OCI-LY1 (cell line): ENCODE measurements around the gene BLMH.

ENCODE experiments used
- H2AFZ ChIP-seq: fragments of 200-600 bp; sonication (generic), shearing (Covaris generic); 2 replicates; pipeline ENCODE4 v1.6.0; 2014; ENCODE audit warnings: antibody characterized with exemption, mild to moderate bottlenecking, low read length
- H3F3A ChIP-seq: fragments of 200-600 bp; sonication (generic), shearing (Covaris generic); 2 replicates; pipeline ENCODE4 v1.6.0; 2014; ENCODE audit warnings: mild to moderate bottlenecking, antibody characterized with exemption, low read length, moderate library complexity; ENCODE audit not compliant: insufficient read depth
- H3K27ac ChIP-seq: fragments of 200-600 bp; sonication (generic); 2 replicates; pipeline ENCODE4 v1.5.1; 2014; ENCODE audit warnings: low read length, mixed run types, mild to moderate bottlenecking, low read depth; ENCODE audit not compliant: poor library complexity, severe bottlenecking
- H3K27me3 ChIP-seq: fragments of 200-600 bp; sonication (generic); 2 replicates; pipeline ENCODE4 v1.6.0; 2014; ENCODE audit warnings: antibody characterized with exemption, mild to moderate bottlenecking, low read length, moderate library complexity; ENCODE audit not compliant: insufficient read depth
- H3K36me3 ChIP-seq: fragments of 200-600 bp; sonication (generic); 2 replicates; pipeline ENCODE4 v1.6.1; 2014; ENCODE audit warnings: mild to moderate bottlenecking, antibody characterized with exemption, low read length, moderate library complexity, mixed read lengths; ENCODE audit not compliant: insufficient read depth
- H3K4me1 ChIP-seq: fragments of 200-600 bp; sonication (generic); 2 replicates; pipeline ENCODE4 v1.5.1; 2014; ENCODE audit warnings: mild to moderate bottlenecking, low read length, moderate library complexity; ENCODE audit not compliant: insufficient read depth, severe bottlenecking
- H3K4me2 ChIP-seq: fragments of 200-600 bp; sonication (generic), shearing (Covaris generic); 2 replicates; pipeline ENCODE4 v1.6.1; 2014; ENCODE audit warnings: low read length
- H3K4me3 ChIP-seq: fragments of 200-600 bp; sonication (generic); 2 replicates; pipeline ENCODE4 v1.5.1; 2014; ENCODE audit warnings: low read length, low read depth, mild to moderate bottlenecking, mixed read lengths; ENCODE audit not compliant: poor library complexity, severe bottlenecking
- H3K79me2 ChIP-seq: fragments of 200-600 bp; shearing (Covaris generic); 2 replicates; pipeline ENCODE4 v1.6.1; 2016; ENCODE audit warnings: mixed run types, low read length, mixed read lengths; ENCODE audit not compliant: insufficient read depth
- H3K9ac ChIP-seq: fragments of 200-600 bp; sonication (generic), shearing (Covaris generic); 2 replicates; pipeline ENCODE4 v1.6.1; 2014; ENCODE audit warnings: mild to moderate bottlenecking, low read length, mixed read lengths
- H3K9me2 ChIP-seq: fragments of 200-600 bp; sonication (generic), shearing (Covaris generic); 2 replicates; pipeline ENCODE4 v1.6.1; 2014; ENCODE audit warnings: low read depth, mild to moderate bottlenecking, low read length, mixed read lengths
- H3K9me3 ChIP-seq: fragments of 200-600 bp; shearing (Covaris generic); 2 replicates; pipeline ENCODE4 v1.6.1; 2014; ENCODE audit warnings: low read length, mixed read lengths
- H4K20me1 ChIP-seq: fragments of 200-600 bp; sonication (generic), shearing (Covaris generic); 2 replicates; pipeline ENCODE4 v1.6.0; 2016; ENCODE audit warnings: mild to moderate bottlenecking, low read length; ENCODE audit not compliant: insufficient read depth
- EZH2 ChIP-seq: fragments of 200-600 bp; sonication (generic), shearing (Covaris generic); IDR thresholded peaks from 2 replicates; pipeline ENCODE4 v1.8.0; 2017; ENCODE audit warnings: borderline replicate concordance, mixed run types, mild to moderate bottlenecking, antibody characterized with exemption, low read length, moderate library complexity, mixed read lengths
- TF ChIP-seq, protein P1 (sequence below): fragments of 200-600 bp; sonication (generic), shearing (Covaris generic); IDR thresholded peaks from 2 replicates; pipeline ENCODE4 v1.5.1; 2017; ENCODE audit warnings: mild to moderate bottlenecking, antibody characterized with exemption, low read length, moderate library complexity, mixed read lengths

BLMH gene

DNA sequence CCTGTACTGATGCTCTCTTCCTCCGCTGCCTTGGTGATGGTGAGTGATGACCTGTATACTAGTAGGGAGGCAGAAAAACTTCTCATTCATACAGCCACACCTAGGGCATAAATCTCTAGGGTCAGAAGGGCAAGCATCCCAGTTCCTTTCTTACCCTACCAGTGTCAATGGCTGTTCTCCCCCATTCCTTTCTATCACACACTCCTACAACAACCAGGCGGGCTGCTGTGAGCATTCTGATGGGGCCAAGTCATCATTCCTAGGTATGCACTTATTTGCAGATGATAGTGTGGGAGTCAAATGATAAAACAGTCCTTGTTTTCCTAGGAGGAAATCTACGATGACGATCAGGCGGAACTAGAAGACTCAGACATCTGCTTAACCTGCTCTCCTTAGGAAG, 42.3 kb downstream of the BLMH start:
- no peaks in the 10 kb centered on the region for H4K20me1 ChIP-seq
- TF ChIP-seq EZH2, result no peak
- TF ChIP-seq, protein P1, sequence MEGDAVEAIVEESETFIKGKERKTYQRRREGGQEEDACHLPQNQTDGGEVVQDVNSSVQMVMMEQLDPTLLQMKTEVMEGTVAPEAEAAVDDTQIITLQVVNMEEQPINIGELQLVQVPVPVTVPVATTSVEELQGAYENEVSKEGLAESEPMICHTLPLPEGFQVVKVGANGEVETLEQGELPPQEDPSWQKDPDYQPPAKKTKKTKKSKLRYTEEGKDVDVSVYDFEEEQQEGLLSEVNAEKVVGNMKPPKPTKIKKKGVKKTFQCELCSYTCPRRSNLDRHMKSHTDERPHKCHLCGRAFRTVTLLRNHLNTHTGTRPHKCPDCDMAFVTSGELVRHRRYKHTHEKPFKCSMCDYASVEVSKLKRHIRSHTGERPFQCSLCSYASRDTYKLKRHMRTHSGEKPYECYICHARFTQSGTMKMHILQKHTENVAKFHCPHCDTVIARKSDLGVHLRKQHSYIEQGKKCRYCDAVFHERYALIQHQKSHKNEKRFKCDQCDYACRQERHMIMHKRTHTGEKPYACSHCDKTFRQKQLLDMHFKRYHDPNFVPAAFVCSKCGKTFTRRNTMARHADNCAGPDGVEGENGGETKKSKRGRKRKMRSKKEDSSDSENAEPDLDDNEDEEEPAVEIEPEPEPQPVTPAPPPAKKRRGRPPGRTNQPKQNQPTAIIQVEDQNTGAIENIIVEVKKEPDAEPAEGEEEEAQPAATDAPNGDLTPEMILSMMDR, result no peak
- no peak overlapping the region for H3K27ac ChIP-seq
- no peaks in the 10 kb centered on the region for H3K4me1 ChIP-seq
- H3K9me3 ChIP-seq, result no peaks in the 10 kb centered on the region; the same call in 1 of the 2 replicates
- no peaks in the 10 kb centered on the region for H3K9me2 ChIP-seq
- no peaks in the 10 kb centered on the region for H3K79me2 ChIP-seq
- no peak overlapping the region for H2AFZ ChIP-seq
- no peak overlapping the region for H3K9ac ChIP-seq
- H3F3A ChIP-seq, result peaks cover 4% of the 10 kb centered on the region; the same call in 1 of the 2 replicates
- no peaks in the 10 kb centered on the region for H3K27me3 ChIP-seq
- peaks cover 67% of the 10 kb centered on the region for H3K36me3 ChIP-seq
- no peak overlapping the region for H3K4me3 ChIP-seq
- H3K4me2 ChIP-seq, result no peak overlapping the region

GRCh38 chr17:30248786-30249185, 43.0 kb downstream of the BLMH start:
- H3K4me1 ChIP-seq, result no peaks in the 10 kb centered on the region
- H4K20me1 ChIP-seq, result no peaks in the 10 kb centered on the region
- H2AFZ ChIP-seq, result no peak overlapping the region
- H3K27me3 ChIP-seq, result no peaks in the 10 kb centered on the region
- H3K9me2 ChIP-seq, result no peaks in the 10 kb centered on the region
- peaks cover 66% of the 10 kb centered on the region for H3K36me3 ChIP-seq
- H3K4me2 ChIP-seq, result no peak overlapping the region
- H3K4me3 ChIP-seq, result no peak overlapping the region
- no peaks in the 10 kb centered on the region; the same call in 1 of the 2 replicates for H3K9me3 ChIP-seq
- H3K27ac ChIP-seq, result no peak overlapping the region
- H3K79me2 ChIP-seq, result no peaks in the 10 kb centered on the region
- H3K9ac ChIP-seq, result no peak overlapping the region
- TF ChIP-seq, protein P1, result no peak
- no peak for TF ChIP-seq EZH2
- H3F3A ChIP-seq, result peaks cover 4% of the 10 kb centered on the region; the same call in 1 of the 2 replicates

GRCh38 chr17:30246460-30246859, 45.3 kb downstream of the BLMH start:
- no peaks in the 10 kb centered on the region for H3K9me2 ChIP-seq
- TF ChIP-seq EZH2, result no peak
- TF ChIP-seq, protein P1, result no peak
- no peaks in the 10 kb centered on the region for H3K27me3 ChIP-seq
- H3K4me3 ChIP-seq, result no peak overlapping the region
- no peaks in the 10 kb centered on the region for H3K79me2 ChIP-seq
- H3K4me2 ChIP-seq, result no peak overlapping the region
- no peak overlapping the region for H3K27ac ChIP-seq
- no peak overlapping the region for H3K9ac ChIP-seq
- H3K36me3 ChIP-seq, result peaks cover 48% of the 10 kb centered on the region
- no peaks in the 10 kb centered on the region for H3K4me1 ChIP-seq
- H3F3A ChIP-seq, result peaks cover 4% of the 10 kb centered on the region; the same call in 1 of the 2 replicates
- no peak overlapping the region for H2AFZ ChIP-seq
- no peaks in the 10 kb centered on the region for H3K9me3 ChIP-seq
- no peaks in the 10 kb centered on the region for H4K20me1 ChIP-seq
